ENCODE results near the gene MRPS22.
A peak's percentile ranks its signal among the peaks of the same experiment; 100 is the strongest.
"Not testable (repeated sequence)": the region's sequence is repeated elsewhere in the genome, so short reads cannot be mapped to it uniquely, and the experiment has no call there.

The MRPS22 gene

DNA sequence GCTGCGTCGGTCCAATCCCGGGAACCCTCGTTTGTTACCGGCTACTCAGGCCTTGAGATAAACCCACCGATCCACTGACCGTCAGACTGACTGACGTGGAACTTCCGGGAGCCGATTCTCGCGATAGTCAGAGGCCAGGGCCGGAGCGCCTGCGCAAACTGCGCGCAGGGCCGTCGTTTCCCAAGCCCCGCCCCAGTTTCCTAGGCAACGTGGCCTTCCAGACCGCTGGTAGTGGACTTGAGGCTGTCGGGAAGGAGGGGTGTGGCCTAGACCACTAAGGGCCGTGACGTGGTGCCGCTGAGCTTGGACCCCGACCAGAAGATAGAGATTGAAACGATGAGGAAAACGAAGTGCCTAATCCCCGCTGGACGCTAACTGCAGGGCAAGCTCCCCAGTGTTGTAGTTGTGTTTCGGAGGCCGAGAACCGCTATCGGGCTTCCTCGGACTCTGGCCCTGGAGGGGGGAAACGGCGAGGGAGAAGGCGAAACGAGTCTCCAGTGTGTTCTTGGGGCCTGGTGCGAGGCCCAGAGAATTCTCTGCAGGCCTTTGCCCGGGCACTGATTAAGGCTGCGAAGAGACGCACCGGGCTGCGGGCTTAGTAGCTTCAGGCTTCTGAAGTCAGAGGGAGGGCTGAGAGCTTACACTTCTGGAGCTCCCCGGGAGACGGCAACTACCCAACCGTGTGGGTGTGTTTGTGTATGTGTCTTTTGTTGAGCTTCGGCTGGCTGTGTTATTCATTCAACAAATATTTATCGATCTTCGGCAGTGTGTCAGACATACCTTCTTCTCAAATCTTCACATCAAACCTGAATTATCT, 45.9 kb downstream of the MRPS22 start, which contains the start of gene COPB2:
Gene COPB2, minus strand, starts transcription at position 96 of the 817 bp plus-strand sequence. CDS start 97 bp downstream, outside the sequence.
- no peaks in the 10 kb centered on the region for H3K27me3 ChIP-seq (ENCODE audit: control insufficient read depth, insufficient read depth, low read length)
- H3K4me1 ChIP-seq (ENCODE audit: control insufficient read depth, insufficient read depth, low read length): peaks cover 15% of the 10 kb centered on the region
- peak within 1 kb of the TSS; percentile 94 for H3K9ac ChIP-seq (ENCODE audit: low read length)
- peak within 1 kb of the TSS; percentile 82 for H3K4me3 ChIP-seq (ENCODE audit: low read length)
- H3K36me3 ChIP-seq (ENCODE audit: control insufficient read depth, insufficient read depth, low read length): no peaks in the 10 kb centered on the region
- peak within 1 kb of the TSS; percentile 86 for H3K27ac ChIP-seq (ENCODE audit: low read depth, low read length)

DNA sequence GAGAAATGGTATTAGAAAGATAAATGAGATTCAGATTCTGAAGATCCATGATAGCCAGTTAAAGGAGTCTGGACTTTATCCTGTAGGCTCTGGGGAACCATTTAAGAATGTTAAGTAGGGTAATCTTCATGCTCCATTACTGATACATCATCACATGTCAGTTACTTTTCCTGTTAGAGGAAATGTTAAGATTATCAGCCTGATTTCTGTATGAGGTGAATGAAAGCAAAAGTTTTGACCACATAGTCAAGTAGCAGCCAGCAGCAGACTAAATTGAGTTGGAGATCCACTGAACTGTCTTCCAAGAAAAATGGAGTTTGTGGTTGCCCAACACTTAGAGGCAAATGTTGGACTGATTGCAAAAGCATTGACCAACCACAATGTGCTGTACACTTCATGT, 50.3 kb downstream of the MRPS22 start:
- H3K4me1 ChIP-seq (ENCODE audit: control insufficient read depth, insufficient read depth, low read length): peaks cover 8% of the 10 kb centered on the region

DNA sequence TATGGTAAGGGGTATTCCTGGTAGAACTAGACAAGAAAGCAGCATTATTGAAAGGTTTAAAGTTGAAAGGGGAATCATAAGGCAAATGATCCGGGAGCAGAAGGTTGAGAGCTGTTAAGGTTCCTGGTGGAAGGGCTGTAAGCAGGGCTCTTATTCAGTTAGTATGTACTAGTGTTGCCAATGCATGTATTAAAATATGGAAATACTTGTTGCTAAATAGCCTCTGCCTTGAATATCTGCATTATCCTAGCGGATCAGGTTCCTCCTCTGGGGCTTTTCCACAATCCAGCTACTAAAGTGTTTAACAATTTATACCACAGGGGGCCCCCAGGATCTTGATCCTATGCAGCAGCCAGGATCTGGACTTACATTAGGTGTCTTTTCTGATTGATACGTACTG, 52.9 kb downstream of the MRPS22 start:
- H3K9ac ChIP-seq (ENCODE audit: low read length): no peak overlapping the region

More for the DNA sequence above, 50.3 kb downstream of the MRPS22 start:
- Histone ChIP-seq H3K27ac (ENCODE audit: low read depth, low read length) (no peak overlapping the region), H3K36me3 (ENCODE audit: control insufficient read depth, insufficient read depth, low read length) (no peaks in the 10 kb centered on the region), H3K27me3 (ENCODE audit: control insufficient read depth, insufficient read depth, low read length) (no peaks in the 10 kb centered on the region), H3K9ac (ENCODE audit: low read length) (no peak overlapping the region), H3K4me3 (ENCODE audit: low read length) (no peak overlapping the region)

DNA sequence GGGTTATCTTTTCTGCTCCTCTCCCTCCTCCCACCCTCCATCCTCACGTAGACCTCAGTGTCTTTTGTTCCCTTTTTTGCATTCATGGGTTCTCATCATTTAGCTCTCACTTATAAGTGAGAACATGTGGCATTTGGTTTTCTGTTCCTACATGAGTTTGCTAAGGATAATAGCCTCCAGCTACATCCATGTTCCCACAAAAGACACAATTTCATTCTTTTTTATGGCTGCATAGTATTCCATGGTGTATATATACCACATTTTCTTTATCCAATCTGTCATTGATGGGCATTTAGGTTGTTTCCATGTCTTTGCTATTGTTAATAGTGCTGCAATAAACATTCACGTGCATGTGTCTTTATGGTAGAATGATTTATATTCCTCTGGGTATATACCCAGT, 57.3 kb downstream of the MRPS22 start:
- not testable (repeated sequence) for H3K4me1 ChIP-seq (ENCODE audit: control insufficient read depth, insufficient read depth, low read length); H3K36me3 ChIP-seq (ENCODE audit: control insufficient read depth, insufficient read depth, low read length); H3K27me3 ChIP-seq (ENCODE audit: control insufficient read depth, insufficient read depth, low read length); H3K9ac ChIP-seq (ENCODE audit: low read length); H3K4me3 ChIP-seq (ENCODE audit: low read length); H3K27ac ChIP-seq (ENCODE audit: low read depth, low read length)

More for the DNA sequence above, 52.9 kb downstream of the MRPS22 start:
- no peak overlapping the region for H3K4me3 ChIP-seq (ENCODE audit: low read length)
- H3K36me3 ChIP-seq (ENCODE audit: control insufficient read depth, insufficient read depth, low read length): no peaks in the 10 kb centered on the region
- no peaks in the 10 kb centered on the region for H3K27me3 ChIP-seq (ENCODE audit: control insufficient read depth, insufficient read depth, low read length)
- no peak overlapping the region for H3K27ac ChIP-seq (ENCODE audit: low read depth, low read length)
- H3K4me1 ChIP-seq (ENCODE audit: control insufficient read depth, insufficient read depth, low read length): no peaks in the 10 kb centered on the region
